Measurements from ENCODE around the gene SLC43A2. TPM values are rescaled to one million over a fixed set of nuclear protein-coding genes. Genes with fewer than 3 reads are reported as not detected.

The SLC43A2 gene
- total RNA-seq, 6 experiments from 2014 or later: 1.4 to 8.9 (median 5.1) TPM

DNA sequence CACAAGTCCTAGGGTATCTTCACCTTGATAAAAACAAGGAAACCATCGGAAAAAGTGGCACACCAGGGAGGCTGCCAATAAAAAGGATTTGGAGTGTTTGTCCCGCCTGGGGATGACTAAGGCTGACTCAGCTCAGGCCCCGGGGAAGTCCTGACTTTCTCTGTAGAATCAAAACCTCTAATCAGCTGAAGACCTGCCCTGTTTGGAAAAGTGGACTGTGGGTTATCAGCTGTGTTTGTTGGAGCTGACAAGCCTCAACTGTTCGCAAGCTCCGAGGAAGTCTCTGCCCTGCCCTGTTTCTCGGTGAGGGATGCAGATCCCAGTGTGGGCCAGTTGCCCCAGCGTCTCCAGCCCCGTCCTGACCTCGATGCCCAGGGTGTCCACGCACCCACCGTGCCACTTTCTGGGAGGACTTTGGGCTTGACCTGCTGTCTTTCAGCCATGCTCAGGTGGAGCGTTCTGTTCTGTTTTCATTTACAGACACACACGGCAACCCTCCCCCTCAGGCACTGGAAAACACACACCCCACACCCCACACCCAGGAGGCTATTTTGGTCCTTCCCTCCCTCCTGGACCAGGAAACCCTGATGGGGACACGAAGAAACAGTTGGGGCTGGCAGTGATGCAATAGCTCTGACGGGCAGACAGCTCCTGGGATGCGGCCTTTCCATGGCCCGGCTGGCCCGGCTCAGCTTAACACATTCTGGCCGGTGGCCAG lies 38.4 kb downstream of the SLC43A2 start:
- no peaks in the 10 kb centered on the region for H3K9me3 ChIP-seq
- DNase-seq (peak in 1 of 3 donors; percentile 80), ATAC-seq (peak; percentile 56 to 88 (median 62))
- TF ChIP-seq, protein P1, sequence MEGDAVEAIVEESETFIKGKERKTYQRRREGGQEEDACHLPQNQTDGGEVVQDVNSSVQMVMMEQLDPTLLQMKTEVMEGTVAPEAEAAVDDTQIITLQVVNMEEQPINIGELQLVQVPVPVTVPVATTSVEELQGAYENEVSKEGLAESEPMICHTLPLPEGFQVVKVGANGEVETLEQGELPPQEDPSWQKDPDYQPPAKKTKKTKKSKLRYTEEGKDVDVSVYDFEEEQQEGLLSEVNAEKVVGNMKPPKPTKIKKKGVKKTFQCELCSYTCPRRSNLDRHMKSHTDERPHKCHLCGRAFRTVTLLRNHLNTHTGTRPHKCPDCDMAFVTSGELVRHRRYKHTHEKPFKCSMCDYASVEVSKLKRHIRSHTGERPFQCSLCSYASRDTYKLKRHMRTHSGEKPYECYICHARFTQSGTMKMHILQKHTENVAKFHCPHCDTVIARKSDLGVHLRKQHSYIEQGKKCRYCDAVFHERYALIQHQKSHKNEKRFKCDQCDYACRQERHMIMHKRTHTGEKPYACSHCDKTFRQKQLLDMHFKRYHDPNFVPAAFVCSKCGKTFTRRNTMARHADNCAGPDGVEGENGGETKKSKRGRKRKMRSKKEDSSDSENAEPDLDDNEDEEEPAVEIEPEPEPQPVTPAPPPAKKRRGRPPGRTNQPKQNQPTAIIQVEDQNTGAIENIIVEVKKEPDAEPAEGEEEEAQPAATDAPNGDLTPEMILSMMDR (IDR thresholded peaks at IDR 0.05): no peak
- TF ChIP-seq POLR2A (IDR thresholded peaks at IDR 0.05): no peak
- H3K4me3 ChIP-seq: no peak overlapping the region
- H3K36me3 ChIP-seq: no peaks in the 10 kb centered on the region
- H3K4me1 ChIP-seq: no peaks in the 10 kb centered on the region
- intact Hi-C loops (cut with DNase I): no loop called here
- no peak overlapping the region for H3K27ac ChIP-seq
- H3K27me3 ChIP-seq: no peaks in the 10 kb centered on the region
- WGBS (ENCODE audit: insufficient coverage, low coverage, low lambda C conversion rate, missing lambda C conversion rate): 47% methylated on average over 14 of the region's 19 CpGs

DNA sequence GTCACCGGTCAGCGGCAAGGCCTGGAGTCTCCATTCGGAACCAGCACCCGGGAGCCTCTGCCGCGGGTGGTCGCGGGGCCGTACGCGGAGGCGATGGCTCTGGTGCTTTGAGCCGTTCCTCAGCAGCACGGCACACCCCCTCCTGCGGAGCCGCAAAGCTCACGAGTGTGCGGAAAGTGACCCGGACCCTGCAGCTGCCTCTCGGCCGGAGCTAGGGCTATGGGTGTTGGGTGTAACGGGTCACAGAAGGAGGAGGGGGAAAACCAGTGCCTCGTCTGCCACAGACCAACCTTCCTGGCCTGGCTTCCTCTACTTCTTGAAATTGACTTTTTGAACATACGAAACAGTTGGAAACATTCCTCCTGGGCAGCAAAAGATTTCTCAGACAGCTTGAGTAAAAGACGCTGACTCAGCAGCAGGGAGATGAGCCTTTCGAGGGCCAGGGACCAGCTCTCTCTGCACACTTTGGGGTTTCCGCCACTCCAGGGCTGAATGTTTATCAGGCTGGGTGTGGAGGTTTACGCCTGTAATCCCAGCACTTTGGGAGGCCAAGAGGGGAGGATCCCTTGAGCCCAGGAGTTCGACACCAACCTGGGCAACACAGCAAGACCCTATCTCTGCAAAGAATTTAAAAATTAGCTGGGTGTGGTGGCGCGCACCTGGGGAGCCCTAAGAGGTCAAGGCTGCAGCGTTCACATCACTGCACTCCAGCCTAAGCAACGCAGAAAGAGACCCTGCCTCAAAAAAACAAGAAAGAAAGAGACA lies 39.6 kb downstream of the SLC43A2 start:
- H3K27me3 ChIP-seq: no peaks in the 10 kb centered on the region
- no peaks in the 10 kb centered on the region for H3K4me1 ChIP-seq
- intact Hi-C loops (cut with DNase I): no loop called here
- no peak overlapping the region for H3K27ac ChIP-seq
- DNase-seq (peak in 1 of 3 donors; percentile 34), ATAC-seq (peak in 1 of 4 donors; percentile 23)
- no peaks in the 10 kb centered on the region for H3K36me3 ChIP-seq
- TF ChIP-seq POLR2A (IDR thresholded peaks at IDR 0.05): no peak
- TF ChIP-seq, protein P1 (IDR thresholded peaks at IDR 0.05): no peak
- no peaks in the 10 kb centered on the region for H3K9me3 ChIP-seq
- 88% methylated on average over 18 of the region's 33 CpGs for WGBS (ENCODE audit: insufficient coverage, low coverage, low lambda C conversion rate, missing lambda C conversion rate)
- H3K4me3 ChIP-seq: no peak overlapping the region

DNA sequence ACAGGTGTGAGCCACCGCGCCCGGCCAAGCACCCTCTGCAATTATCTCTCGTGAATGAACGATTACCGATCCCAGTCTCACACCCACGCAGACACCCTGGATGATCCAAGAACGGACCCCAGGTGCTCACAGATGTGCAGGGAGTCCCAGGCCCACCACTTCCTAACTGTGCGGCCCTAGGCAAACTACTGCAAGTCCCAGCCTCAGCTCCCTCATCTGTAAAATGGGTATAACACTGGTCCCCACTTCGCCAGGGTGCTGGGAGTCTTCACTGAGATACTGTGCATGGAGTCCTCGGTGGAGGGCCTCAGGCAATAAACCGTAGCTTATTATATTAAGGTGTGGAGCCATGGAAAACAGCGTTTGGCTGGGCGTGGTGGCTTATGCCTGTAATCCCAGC lies 44.5 kb downstream of the SLC43A2 start:
- no peak overlapping the region for H3K27ac ChIP-seq
- no peaks in the 10 kb centered on the region for H3K4me1 ChIP-seq
- no peaks in the 10 kb centered on the region for H3K36me3 ChIP-seq
- no peaks in the 10 kb centered on the region for H3K9me3 ChIP-seq
- DNase-seq: no peak
- no peaks in the 10 kb centered on the region for H3K27me3 ChIP-seq
- no peak for TF ChIP-seq POLR2A (IDR thresholded peaks at IDR 0.05)
- TF ChIP-seq, protein P1 (IDR thresholded peaks at IDR 0.05): no peak
- ATAC-seq: no peak
- no peak overlapping the region for H3K4me3 ChIP-seq
- WGBS (ENCODE audit: insufficient coverage, low coverage, low lambda C conversion rate, missing lambda C conversion rate): 91% methylated on average over 7 of the region's 14 CpGs
- intact Hi-C loops (cut with DNase I): no loop called here

DNA sequence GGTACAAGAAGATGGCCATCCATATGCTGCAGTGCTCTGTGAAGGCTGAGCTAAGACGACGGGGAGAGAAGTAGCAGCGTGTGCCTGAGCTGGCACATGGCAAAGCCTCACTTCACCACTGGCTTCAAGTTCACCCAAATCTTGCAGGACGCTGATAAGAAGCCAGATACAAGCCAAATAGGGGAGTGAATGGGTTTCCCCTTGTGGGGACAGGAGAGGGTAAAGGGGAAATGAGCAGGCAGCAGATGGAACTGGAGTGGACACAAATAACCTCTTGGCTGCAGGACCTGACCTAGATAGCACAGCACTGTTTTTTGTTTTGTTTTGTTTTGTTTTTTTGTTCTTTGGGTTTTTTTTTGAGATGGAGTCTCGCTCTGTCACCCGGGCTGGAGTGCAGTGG lies 45.1 kb downstream of the SLC43A2 start:
- DNase-seq: no peak
- H3K4me3 ChIP-seq: no peak overlapping the region
- intact Hi-C loops (cut with DNase I): no loop called here
- H3K4me1 ChIP-seq: no peaks in the 10 kb centered on the region
- no peak overlapping the region for H3K27ac ChIP-seq
- no peaks in the 10 kb centered on the region for H3K9me3 ChIP-seq
- TF ChIP-seq, protein P1 (IDR thresholded peaks at IDR 0.05): no peak
- no peak for TF ChIP-seq POLR2A (IDR thresholded peaks at IDR 0.05)
- H3K27me3 ChIP-seq: no peaks in the 10 kb centered on the region
- peak in 1 of 4 donors; percentile 37 for ATAC-seq
- H3K36me3 ChIP-seq: no peaks in the 10 kb centered on the region
- WGBS (ENCODE audit: insufficient coverage, low coverage, low lambda C conversion rate, missing lambda C conversion rate): 54% methylated on average over 5 of the region's 6 CpGs

Measured in right lobe of liver (tissue), 6 donors.